Activated CD8-positive, alpha-beta memory T cell treated with anti-CD3 and anti-CD28 coated beads for 4 hours (primary cell): Measurements from ENCODE around the gene TBKBP1.
A peak's percentile ranks its signal among the peaks of the same experiment; 100 is the strongest.
"Not testable (repeated sequence)": the region's sequence is repeated elsewhere in the genome, so short reads cannot be mapped to it uniquely, and the experiment has no call there.

Source experiments
- DNase-seq, 2 donors: peaks; one replicate each; pipeline ENCODE4 v3.0.0-alpha.2; 2020; ENCODE audit warnings: low read depth in 2 of 2

Gene TBKBP1

GRCh38 chr17:47732399-47733046 lies 38.6 kb downstream of the TBKBP1 start:
- DNase-seq = no peak

- DNase-seq = peak; percentile 88 to 93
Observed at GRCh38 chr17:47733047-47733673, 39.2 kb downstream of the TBKBP1 start, which contains the start of gene TBX21. Gene TBX21, plus strand, starts transcription at chr17:47733236. Its CDS starts 219 bp downstream, at chr17:47733455.

GRCh38 chr17:47733674-47734410 lies 39.9 kb downstream of the TBKBP1 start:
- DNase-seq = no peak

DNA sequence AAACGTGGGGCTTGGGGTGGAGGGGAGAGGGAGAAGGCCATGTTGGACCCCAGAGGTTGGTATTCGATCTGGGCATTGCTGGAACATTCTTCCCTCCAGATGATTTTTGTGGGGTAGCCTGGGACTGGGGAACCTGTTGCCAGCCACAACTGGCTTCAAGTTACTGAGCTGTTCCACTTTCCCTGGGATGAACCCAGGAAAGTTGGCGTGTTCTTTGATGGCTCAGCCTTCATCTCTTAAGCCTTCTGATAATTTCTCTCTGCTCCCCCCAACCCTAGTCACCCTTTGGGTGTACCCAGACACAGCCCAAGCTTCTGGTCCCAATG lies 41.1 kb downstream of the TBKBP1 start:
- DNase-seq = no peak

DNA sequence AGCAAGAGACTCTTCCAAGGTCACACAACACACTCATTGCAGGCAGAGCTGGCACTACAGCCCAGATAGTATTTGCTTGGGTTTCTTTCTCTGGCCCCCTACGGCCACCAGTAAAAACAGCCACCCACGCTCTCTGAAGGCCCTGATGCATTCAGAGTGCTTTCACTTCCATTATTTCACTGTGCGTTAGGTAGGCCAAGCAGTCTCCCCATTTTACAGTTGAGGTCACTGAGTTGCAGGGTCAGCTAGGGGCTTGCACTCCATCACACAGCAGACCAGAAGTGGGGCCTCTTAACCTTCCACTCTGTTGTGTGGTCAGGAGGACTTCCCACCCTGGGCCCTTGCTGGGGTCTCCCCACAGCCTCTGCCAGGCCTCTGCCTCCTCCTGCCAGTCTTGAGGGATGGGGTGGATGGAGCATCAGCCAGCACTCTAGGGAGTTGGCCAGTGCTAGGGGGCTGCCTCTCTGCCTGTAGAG lies 41.6 kb downstream of the TBKBP1 start:
- no peak for DNase-seq

DNA sequence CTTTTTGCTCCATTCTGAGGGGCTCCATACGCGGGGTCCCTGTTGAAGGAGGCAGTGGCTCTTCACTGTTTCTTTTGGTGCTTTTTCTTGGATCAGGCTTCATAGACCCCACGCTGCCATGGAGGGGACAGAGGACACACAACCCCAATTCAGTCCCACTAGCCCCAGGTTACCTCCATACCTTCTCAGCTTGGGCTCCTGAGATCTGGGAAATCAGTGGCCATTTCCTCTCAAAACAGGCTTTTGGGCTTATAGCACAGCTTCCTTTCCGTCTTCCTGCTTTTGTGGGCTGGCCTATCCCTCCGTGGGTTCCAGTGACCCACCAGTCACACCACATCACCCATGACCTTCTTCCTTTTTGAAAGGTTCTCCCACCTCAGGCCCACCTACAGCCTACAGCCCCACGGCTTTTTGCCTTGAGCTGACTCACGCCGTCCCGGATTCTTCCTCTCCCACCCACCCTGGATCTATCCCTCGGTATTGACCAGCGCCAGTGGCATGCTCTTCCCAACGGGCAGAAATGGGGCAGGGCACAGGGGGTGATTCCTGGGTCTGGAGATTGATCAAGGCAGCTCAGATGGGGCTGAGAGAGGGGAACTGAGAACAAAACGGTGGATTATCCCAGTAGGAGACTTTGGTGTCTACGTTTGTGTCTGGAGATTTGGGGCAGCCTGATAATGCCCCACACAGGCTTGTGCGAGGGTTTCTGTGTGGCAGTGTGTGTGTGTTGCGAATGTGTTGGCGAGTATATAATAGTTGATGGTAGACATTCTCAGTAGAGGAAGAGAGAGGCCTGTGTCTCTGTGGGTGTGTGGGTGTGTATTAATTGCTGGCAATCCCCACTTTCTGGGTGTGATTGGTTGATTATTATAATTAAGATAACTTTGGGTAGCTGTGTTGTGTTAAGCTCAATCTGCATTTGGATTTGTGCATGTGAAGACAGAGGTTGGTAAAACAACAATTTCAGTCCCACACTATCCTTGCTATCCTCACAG lies 42.8 kb downstream of the TBKBP1 start:
- no peak for DNase-seq

DNA sequence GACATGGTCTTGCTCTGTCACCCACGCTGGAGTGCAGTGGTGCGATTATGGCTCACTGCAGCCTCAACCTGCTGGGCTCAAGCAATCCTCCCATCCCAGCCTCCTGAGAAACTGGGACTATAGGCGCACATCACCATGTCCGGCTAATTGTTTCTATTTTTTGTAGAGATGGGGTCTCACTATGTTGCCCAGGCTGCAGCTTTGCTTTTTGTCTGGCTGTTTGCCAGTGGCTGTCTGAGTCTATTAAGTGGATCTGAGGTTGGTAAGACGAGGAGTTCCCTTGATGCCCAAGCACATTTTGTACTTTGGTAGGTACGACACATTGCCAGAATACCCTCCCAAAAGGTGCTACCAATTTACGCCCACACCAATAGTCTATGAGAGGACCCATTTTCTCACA lies 44.2 kb downstream of the TBKBP1 start:
- no peak for DNase-seq

GRCh38 chr17:47739150-47739549 lies 45.2 kb downstream of the TBKBP1 start:
- no peak for DNase-seq

- not testable (repeated sequence) for DNase-seq
Observed at GRCh38 chr17:47739945-47740344, 46.0 kb downstream of the TBKBP1 start.

DNA sequence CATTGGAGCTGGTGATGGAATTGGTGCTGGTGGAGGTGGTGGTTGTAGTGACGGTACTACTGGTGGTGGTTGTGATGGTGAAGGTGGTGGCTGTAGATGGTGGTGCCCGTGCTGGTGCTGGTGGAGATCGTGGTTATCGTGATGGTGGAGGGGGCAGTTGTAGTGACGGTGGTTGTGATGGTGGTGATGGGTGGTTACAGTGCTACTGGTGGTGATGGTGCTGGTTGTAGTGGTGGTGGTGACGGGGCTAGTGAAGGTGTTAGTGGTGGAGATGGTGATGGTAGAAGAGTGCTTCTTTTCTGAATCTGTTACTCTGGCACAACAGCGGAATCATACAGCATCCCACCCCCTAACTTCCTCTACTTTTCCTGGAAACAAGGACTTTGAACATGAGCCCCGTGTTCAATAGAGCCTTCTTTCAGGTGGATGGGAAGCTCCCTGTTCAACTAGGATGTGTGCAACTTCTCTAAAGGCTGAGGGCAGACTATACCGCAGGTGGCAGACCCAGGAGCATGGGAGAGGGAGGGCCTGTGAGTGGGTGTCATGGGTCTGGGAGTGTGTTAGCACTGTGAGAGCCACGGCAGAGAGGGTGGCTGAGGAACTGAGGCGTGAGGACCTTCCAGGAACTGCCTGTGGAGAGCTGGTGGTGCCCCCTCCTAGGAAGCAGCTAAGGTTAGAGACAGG lies 47.3 kb downstream of the TBKBP1 start:
- DNase-seq = no peak

DNA sequence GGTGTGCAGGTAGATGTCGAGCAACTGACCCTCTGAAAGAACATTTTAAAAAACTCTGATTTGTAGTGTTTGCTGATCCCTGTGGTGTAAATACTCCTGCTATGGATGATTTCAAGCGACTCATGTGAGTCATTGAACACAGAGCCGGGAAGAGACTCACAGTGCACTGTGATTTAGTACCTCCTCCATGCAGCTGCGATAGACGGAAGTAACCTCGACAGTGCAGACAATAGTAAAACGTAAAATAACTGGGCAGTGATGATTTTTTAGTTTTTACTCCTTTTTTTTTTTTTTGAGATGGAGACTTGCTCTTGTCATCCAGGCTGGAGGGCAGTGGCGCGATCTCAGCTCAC lies 47.8 kb downstream of the TBKBP1 start:
- DNase-seq = no peak

DNA sequence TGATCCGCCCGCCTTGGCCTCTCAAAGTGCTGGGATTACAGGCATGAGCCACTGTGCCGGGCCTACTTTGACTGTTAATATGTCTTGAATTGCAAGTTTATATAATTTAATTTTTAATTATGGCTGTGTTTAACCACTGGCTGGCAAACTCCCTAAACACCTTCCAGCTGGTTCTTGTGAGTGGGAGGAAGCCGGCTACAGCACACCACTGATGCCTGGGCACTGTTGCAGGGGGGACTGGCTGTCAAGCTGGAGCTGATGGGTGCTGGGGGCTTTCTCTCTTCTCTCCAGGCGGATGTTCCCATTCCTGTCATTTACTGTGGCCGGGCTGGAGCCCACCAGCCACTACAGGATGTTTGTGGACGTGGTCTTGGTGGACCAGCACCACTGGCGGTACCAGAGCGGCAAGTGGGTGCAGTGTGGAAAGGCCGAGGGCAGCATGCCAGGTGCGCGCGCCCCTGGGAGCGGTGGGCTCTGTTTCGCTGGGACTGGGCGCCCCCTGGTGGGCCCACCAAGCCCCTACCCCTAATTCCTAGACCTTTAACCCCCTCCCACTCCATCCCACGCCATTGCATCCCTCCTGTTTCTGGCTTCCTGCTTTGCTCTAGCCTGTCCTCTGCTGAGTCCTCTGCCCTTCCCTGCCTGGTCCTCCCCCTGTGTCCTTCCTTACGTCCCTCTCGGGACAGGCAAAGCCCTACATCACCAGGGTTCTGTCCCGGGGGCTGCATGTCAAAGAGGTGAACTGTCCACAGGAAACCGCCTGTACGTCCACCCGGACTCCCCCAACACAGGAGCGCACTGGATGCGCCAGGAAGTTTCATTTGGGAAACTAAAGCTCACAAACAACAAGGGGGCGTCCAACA lies 48.6 kb downstream of the TBKBP1 start:
- no peak for DNase-seq

DNA sequence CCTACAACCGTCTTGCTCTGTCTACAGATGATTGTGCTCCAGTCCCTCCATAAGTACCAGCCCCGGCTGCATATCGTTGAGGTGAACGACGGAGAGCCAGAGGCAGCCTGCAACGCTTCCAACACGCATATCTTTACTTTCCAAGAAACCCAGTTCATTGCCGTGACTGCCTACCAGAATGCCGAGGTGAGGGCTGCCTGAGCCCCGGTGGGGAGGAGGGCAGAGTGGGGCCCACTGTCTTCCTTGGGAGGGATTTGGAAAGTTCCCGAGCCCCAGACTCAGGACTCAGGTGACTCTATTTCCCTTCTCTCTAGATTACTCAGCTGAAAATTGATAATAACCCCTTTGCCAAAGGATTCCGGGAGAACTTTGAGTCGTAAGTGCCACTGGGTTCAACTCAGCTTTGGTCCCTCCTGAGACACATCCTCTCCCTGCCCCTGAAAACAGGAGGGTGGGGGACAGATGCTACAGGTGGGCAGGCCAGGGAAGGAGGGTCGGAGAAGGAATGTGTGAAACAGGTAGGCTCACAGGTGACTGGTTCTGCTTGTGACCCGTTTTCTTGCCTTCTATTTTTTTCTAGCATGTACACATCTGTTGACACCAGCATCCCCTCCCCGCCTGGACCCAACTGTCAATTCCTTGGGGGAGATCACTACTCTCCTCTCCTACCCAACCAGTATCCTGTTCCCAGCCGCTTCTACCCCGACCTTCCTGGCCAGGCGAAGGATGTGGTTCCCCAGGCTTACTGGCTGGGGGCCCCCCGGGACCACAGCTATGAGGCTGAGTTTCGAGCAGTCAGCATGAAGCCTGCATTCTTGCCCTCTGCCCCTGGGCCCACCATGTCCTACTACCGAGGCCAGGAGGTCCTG lies 50.4 kb downstream of the TBKBP1 start:
- DNase-seq = no peak

GRCh38 chr17:47745037-47745380 lies 51.0 kb downstream of the TBKBP1 start:
- no peak for DNase-seq

DNA sequence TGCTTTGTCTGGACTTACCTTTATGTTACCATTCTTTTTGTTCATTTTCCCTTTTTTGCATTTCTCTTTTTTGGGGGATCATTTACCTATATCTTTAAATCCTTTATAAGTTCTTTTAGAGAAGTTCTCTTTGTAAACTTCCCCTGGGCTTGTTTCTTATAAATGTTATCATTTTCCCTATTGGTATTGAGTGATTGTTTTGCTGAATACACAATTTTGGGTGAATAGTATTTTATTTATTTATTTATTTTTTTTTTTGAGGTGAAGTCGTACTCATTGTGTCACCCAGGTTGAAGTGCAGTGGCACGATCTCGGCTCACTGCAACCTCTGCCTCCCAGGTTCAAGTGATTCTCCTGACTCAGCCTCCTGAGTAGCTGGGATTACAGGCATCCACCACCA lies 57.5 kb downstream of the TBKBP1 start:
- no peak for DNase-seq

DNA sequence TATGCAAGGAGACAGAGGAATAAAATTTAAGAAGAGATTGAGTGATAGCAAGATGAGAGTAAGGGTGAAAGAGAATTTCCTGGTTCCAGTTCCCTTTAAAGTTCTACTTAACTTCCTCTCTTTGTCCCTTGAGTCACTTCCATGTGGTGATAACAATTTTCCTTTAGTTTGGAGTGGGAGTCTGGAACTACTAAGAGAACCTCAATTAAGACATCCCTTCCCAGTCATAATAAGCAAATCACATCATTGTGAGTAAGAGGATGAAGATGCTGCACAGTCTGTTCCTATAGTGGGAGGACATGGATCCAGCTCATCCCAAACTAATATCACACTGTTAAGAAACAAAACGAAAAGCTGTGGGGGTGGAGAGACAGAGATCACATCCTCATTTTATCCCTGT lies 63.4 kb downstream of the TBKBP1 start:
- DNase-seq = no peak

DNA sequence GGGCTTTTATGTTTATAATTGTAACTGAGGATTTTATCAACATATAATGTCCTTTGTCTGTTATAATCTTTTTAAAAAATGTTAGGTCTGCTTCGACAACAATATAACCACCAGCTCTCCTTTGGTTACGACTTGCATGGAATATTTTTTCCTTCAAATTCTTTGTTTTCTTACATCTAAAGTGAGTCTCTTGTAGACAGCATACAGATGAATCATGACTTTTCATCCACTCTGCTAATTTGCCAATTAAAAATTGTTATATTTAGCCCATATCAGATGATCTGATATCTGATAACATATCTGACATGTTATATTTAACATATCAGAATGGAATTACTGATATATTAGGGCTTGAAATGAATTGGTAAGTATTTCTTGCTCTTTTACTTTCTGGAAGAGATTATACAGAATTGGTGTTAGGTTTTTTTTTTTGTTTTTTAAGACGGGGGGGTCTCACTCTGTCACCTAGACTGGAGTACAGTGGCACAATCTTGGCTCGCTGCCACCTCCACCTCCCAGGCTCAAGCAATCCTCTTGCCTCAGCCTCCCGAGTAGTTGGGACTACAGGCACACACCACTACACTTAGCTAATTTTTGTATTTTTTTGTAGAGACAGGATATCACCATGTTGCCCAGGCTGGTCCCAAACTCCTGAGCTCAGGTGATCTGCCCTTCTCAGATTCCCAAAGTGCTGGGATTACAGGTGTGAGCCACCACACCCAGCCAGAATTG lies 66.6 kb downstream of the TBKBP1 start:
- DNase-seq = no peak
